Endothelial cell of umbilical vein (primary cell): ENCODE data around the gene PCDHB6.

ENCODE experiments used
- CTCF ChIP-seq, 2 donors: IDR thresholded peaks; 1 replicate in 1 of 2; 2 replicates in 1 of 2; pipeline ENCODE4 v1.5.1; 2011; ENCODE audit warnings: low read length in 2 of 2, mild to moderate bottlenecking in 2 of 2, moderate library complexity in 2 of 2, control low read depth in 1 of 2, inconsistent platforms in 1 of 2, low read depth in 1 of 2; ENCODE audit not compliant: insufficient read depth in 1 of 2; ENCODE audit errors: extremely low read depth in 1 of 2
- EZH2 ChIP-seq: IDR thresholded peaks from 2 replicates; pipeline ENCODE4 v1.6.1; 2012; ENCODE audit warnings: borderline replicate concordance, low read depth, mild to moderate bottlenecking, moderate library complexity, low read length, inconsistent platforms; ENCODE audit not compliant: severe bottlenecking
- MAX ChIP-seq: IDR thresholded peaks from 2 replicates; pipeline ENCODE4 v1.6.1; 2011; ENCODE audit not compliant: insufficient read depth, insufficient read length
- MYC ChIP-seq: IDR thresholded peaks from one replicate; pipeline ENCODE4 v1.6.1; 2011; ENCODE audit warnings: mild to moderate bottlenecking, low read depth, low read length
- POLR2A ChIP-seq: IDR thresholded peaks from 2 replicates; pipeline ENCODE4 v1.6.1; 2012; ENCODE audit warnings: low read depth, mild to moderate bottlenecking, control low read depth, low read length
- POLR2AphosphoS5 ChIP-seq: IDR thresholded peaks from 2 replicates; pipeline ENCODE4 v1.6.1; 2012; ENCODE audit warnings: low read depth, mild to moderate bottlenecking, control low read depth, low read length, moderate library complexity; ENCODE audit not compliant: insufficient read depth

GRCh38 chr5:141175933-141176332 lies 26.1 kb downstream of the PCDHB6 start:
- no peak for TF ChIP-seq EZH2
- TF ChIP-seq CTCF (IDR thresholded peaks at IDR 0.05; ENCODE audit: extremely low read depth in 1 of 2, insufficient read depth in 1 of 2, low read depth in 1 of 2, low read length in 2 of 2) = no peak
- no peak for TF ChIP-seq POLR2A
- TF ChIP-seq MYC = no peak
- TF ChIP-seq MAX = no peak
- TF ChIP-seq POLR2AphosphoS5 = no peak
